Measurements from ENCODE around the gene C2CD4C.
"Not testable (repeated sequence)": the region's sequence is repeated elsewhere in the genome, so short reads cannot be mapped to it uniquely, and the experiment has no call there.

The C2CD4C gene

DNA sequence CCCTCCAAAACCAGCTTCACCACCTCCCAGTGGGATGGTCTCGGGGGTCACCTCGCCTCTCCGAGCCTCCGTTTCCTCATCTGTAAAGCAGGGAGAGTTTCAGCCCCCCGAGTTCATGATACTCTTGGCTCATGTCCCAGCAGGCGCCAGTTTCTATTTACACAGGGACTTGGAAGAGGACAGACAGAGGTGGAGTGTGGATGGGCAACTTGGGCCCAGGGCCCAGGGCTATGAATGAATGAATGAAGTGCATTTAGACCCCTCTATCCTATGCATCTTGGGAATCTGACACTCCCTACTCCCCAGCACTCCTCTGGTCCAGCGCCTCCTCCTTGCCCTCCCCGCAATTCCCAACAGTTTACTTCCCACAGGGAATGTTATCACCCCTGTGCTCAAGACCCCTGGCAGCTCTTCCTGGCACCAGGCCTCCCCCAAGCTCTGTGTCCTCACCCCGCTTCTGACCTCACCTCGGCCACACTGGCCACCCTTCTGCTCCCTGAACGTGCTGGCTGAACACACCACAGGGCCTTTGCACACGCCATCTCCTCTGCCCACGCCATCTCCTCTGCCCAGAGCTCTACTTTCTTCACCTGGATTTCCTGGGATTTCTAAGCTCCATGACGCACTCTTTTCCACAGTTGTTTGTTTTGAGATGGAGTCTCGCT lies 4.9 kb upstream of the C2CD4C start:
- DNase-seq = no peak

DNA sequence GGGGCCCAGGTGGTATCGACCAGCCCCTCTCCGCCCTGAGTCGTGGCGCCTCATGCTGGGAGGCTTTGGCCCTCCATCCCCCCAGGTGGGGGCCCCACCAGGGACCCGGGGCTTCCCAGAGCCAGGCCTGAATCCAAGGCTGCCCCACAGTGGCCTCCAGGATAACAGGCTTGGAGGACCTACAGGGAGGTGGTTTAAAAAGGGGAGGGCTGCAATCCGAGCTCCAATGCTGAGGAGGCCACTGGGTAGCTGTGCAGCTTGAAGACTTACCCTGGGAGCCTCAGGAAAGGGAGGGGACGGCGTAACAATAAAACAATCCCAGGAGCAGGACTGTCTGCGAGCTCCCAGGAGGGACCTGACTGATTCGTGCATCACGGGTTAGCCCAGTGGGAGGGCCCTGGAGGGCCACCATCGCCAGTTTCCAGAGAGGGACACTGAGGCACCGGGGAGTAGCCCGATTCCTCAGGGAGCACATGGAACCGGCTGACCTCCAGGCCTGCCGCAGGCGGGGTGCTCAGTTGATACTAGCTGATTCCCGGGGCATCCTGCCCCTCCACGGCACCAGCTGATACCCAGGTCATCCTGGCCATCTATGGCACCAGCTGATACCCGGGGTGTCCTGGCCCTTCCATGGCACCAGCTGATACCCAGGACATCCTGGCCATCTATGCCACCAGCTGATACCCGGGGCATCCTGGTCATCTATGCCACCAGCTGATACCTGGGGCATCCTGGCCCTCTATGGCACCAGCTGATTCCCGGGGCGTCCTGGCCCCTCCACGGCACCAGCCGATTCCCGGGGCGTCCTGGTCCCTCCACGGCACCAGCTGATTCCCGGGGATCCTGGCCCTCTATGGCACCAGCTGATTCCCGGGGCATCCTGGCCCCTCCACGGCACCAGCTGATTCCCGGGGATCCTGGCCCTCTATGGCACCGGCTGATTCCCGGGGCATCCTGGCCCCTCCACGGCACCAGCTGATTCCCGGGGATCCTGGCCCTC lies 3.7 kb upstream of the C2CD4C start:
- no peak for DNase-seq

- DNase-seq = no peak
These were observed 2.9 kb upstream of the C2CD4C start for GRCh38 chr19:411723-412355.

- DNase-seq = not testable (repeated sequence)
These were observed 2.3 kb upstream of the C2CD4C start for GRCh38 chr19:411121-411722.

- no peak for DNase-seq
These were observed 1.4 kb upstream of the C2CD4C start for GRCh38 chr19:410243-410781.

GRCh38 chr19:409516-410242 lies 732 bp upstream of the C2CD4C start:
- no peak for DNase-seq

- no peak for DNase-seq
These were observed 476 bp downstream of the C2CD4C start for GRCh38 chr19:408441-408901.

GRCh38 chr19:407511-408440 lies 1.2 kb downstream of the C2CD4C start:
- DNase-seq = no peak

DNA sequence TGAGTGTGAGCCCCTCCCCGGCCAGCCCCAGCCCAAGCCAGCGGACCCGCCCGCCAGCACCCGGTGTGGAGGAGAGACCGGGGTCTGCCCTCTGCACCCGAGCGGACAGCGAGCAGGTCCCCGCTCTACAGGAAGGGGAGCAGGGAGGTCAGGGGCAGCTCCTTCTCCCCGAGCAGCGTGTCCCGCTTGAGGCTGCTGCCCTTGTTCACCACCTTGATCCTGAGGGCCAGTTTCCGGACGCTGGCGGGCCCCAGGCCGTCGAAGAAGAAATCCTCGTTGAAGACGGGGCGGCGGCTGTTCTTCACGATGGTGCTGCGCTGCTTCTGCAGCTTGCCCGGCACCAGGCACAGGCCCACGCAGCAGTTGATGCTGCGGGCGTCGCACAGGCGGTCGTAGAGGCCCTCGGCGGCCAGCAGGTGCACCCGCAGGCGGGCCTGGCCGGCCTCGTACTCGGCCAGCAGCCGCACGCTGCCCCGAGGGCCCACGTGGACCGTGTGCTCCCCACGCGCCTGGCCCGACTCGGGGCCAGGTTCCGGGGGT lies 1.9 kb downstream of the C2CD4C start:
- no peak for DNase-seq

DNA sequence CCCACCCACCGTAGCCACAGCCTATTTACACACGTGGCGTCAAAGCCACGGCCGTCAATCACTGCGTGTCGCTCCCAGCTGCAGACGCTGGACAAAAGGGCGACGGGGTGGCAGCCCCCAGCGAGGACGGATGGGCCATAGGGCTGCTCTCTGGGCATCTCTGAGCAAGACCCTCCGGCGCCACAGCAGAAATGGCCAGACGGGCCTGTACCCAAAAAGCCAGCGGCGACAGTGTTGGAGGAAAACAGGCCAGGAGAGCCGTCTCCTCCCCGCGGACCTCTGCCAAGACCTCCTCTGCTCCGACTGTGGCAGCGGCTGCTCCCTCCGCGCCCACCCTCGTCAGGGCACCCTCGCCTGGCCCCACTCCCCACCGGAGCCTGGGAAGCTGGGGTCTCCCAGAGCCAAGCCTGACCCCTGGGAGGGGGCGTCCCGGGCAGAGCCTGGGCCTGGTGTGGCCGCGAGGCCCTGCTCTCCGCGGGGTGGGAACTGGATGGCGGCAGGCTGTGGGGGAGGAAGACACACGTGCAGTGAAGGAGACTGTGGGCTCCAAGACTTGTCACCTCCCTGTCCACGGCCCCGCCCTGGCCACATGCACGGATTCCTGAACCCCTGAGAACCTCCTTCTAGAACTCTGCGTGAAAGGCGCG lies 2.7 kb downstream of the C2CD4C start:
- no peak for DNase-seq

DNA sequence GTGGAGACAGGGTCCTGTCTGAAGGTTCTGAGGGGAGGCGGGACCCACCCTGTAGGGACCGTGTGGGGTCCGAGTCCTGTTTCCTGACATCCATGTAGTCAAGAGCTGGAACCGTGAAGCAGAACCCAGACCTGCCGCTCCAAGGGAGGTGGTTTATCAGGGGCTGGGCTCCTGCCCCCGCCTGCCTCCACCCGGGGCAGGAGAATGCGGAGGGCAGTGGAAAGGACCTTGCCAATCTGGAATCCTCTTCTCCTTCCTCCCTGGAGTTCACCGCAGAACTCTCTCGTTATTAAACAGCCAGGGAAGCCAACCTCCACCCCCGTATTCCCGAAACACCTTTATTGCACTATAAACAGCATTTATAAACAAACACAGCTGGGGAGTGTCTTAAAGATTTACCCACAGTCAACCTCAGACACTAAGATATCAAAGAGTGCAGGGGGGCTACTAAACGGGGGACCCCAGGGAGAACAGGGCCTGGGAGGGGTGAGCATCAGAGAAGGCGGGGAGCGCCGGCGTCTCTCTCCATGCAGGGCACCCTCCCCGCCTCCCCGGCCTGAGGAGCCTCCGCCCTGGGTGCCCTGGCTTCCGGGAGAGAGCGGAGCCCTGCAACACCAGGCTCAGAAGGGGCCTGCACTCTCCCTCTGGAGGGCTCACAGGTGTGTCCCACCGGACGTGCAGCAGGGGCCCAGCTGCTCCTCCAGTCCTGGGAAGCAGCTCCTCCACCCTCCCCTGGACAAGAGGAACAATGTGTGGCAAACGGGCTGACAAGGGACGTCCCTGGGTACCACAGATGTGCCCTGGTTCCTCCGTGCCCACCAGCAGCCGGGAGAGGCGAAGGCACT lies 3.6 kb downstream of the C2CD4C start:
- no peak for DNase-seq

DNA sequence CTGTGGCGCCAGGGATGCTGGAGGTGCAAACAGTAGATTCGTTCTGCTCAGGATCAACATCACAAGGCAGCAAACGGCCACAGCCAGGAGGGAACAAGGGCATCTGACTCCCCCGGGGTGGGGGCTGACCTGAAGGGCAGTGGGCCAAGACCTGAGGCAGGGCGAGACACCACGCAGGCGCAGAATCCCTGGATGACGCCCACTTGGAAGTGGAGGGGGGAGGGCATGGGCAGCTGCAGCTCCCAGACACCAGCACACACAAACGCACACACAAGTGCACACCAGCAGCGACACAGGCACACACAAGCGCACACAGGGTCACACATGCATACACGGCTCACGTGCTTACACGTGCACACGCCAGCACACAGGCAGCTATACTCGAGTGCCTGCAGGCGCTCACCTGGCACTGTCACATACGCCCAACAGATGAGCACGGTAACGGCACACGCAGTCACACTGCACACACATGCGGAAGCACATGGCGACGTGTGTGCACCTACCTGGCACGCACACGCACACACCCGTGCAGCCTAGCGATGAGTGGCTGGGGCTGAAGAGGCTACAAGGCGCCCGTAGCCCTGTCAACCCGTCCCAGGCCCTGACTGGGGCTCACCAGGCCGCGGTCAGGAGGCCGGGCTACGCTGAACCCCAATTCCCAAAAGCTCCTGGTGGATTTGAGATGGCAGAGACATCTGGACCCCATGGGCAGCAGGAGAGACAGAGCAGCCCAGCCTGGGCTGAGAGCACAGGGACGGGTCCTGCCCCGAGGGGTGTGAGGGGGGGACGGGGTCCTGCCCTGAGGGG lies 5.5 kb downstream of the C2CD4C start:
- no peak for DNase-seq

GRCh38 chr19:402786-403185 lies 6.2 kb downstream of the C2CD4C start:
- DNase-seq = no peak

DNA sequence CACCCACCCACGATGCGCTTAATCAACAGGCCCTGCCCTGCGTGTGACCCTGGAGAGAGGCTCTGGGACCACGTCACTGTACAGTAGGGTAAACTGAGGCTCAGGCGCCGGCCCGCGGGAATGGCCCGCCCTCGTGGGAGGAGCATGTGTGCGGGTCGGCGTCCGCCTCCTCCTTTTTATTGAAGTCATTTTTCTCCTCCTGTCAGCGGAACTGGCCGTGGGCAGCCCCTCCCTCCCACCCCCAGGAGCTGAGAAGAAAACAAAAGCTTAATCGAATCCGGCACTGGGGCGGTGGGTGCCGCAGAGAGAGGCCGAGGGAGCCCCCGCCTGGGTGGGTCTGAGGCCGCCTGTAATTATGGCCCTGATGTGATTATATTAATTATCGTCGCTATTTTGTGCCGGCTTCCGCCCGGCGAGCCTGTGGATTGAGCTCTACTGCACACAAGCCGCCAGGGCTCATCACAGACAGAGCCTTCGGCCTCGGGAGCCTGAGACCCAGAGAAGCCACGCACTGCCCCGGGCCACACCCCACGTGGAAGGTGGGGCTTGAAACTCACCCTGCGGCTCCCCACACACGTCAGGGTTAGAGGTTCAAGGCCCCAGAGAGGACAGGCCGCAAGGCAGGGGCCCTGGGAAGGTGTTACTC lies 7.0 kb downstream of the C2CD4C start:
- no peak for DNase-seq

GRCh38 chr19:400976-401865 lies 7.7 kb downstream of the C2CD4C start:
- no peak for DNase-seq

DNA sequence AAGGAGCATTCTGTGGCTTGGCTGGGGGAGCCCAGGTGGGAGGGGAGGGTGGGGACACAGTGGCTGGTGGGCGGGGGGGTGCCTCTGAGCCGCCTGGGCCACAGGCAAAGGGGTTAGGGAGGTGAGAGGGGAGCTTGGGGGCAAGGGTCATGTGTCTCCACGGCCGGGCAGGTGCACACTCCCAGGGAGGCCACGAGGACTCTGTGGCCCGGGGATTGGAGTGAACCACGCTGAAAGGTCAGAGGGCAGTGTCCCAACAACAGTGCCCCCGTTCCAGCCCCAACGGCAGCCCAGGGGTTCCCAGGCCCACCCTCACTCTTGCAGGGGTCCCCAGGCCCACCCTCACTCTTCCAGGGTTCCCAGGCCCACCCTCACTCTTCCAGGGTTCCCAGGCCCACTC lies 9.6 kb downstream of the C2CD4C start:
- no peak for DNase-seq

DNA sequence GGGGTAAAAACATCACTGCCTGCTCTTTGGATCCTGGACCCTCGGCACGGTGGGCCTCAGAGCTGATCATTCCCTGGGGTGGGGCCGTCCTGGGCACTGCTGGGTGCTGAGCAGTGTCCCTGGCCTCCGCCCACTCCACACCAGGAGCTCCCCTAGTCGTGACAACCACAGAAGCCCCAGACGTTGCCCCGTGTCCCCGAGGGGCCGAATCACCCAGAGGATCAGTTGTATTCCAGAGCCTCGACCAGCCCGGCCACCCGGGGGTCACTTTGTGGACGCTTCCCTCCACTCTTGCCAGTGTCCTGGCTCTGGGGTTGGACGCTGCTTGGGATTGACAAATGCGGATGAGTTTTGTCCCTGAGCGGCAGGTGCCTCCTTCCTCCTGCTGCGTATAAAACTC lies 10.2 kb downstream of the C2CD4C start:
- no peak for DNase-seq
